HFFc6 (cell line): ENCODE results near the gene CLCN4. TPM values are rescaled to one million over a fixed set of nuclear protein-coding genes. Genes with fewer than 3 reads are reported as not detected.

ENCODE experiments used
- DNase-seq: peaks from one replicate; pipeline ENCODE4 v3.0.0-alpha.2; 2018
- H3K27ac Mint-ChIP-seq: 2 replicates; pipeline ENCODE4 v1.8.0; 2020; ENCODE audit warnings: mild to moderate bottlenecking, mixed read lengths
- H3K27me3 Mint-ChIP-seq: 2 replicates; pipeline ENCODE4 v1.8.0; 2021; ENCODE audit warnings: mild to moderate bottlenecking, moderate library complexity, mixed read lengths; ENCODE audit not compliant: insufficient read depth
- H3K36me3 Mint-ChIP-seq: 2 replicates; pipeline ENCODE4 v1.8.0; 2021; ENCODE audit warnings: low read depth, mixed read lengths
- H3K4me1 Mint-ChIP-seq: 2 replicates; pipeline ENCODE4 v1.8.0; 2020; ENCODE audit warnings: low read depth, mixed read lengths
- H3K4me3 Mint-ChIP-seq: 2 replicates; pipeline ENCODE4 v1.8.0; 2020; ENCODE audit warnings: mild to moderate bottlenecking, moderate library complexity, mixed read lengths
- H3K9me3 Mint-ChIP-seq: 2 replicates; pipeline ENCODE4 v1.8.0; 2020; ENCODE audit warnings: mild to moderate bottlenecking, mixed read lengths
- CTCF ChIP-seq: fragments of 200-600 bp; sonication (generic); IDR thresholded peaks from 2 replicates; pipeline ENCODE4 v1.5.0; 2021; ENCODE audit warnings: antibody characterized with exemption, mild to moderate bottlenecking
- total RNA-seq, 6 experiments: library from RNA; stranded (reverse); fragmentation: NEBNext Ultra II Directional; extraction: Animal tissue kit (Norgen Biotek cat#: 25700); gene quantifications; 2 replicates in 1 of 6; 3 replicates in 5 of 6; pipeline ENCODE4 v1.2.3, GENCODE V29; 2021

The CLCN4 gene
- total RNA-seq, 6 experiments from 2014 or later, result 0.14 to 0.17 TPM; not detected in 4

GRCh38 chrX:10121787-10122186 is 35.0 kb upstream of the CLCN4 start:
- H3K27ac Mint-ChIP-seq, result no peak overlapping the region

GRCh38 chrX:10124506-10125247 is 32.1 kb upstream of the CLCN4 start:
- Mint-ChIP-seq H3K4me1 (no peaks in the 10 kb centered on the region), H3K9me3 (0 out of 2 replicates have a peak, but pooled peaks cover 13% of the 10 kb centered on the region), H3K27me3 (no peaks in the 10 kb centered on the region; the same call in none of the 2 replicates), H3K36me3 (peaks cover 37% of the 10 kb centered on the region), H3K27ac (no peak overlapping the region), H3K4me3 (no peak overlapping the region)
- DNase-seq, result no peak
- no peak for TF ChIP-seq CTCF

More at GRCh38 chrX:10121787-10122186, 35.0 kb upstream of the CLCN4 start:
- Mint-ChIP-seq H3K9me3 (0 out of 2 replicates have a peak, but pooled peaks cover 16% of the 10 kb centered on the region), H3K36me3 (peaks cover 57% of the 10 kb centered on the region), H3K4me1 (no peaks in the 10 kb centered on the region), H3K4me3 (no peak overlapping the region), H3K27me3 (no peaks in the 10 kb centered on the region; the same call in none of the 2 replicates)
- no peak for TF ChIP-seq CTCF
- DNase-seq, result no peak

- no peak overlapping the region for H3K27ac Mint-ChIP-seq
- no peaks in the 10 kb centered on the region for H3K4me1 Mint-ChIP-seq
- DNase-seq, result no peak
- H3K36me3 Mint-ChIP-seq, result peaks cover 35% of the 10 kb centered on the region
- TF ChIP-seq CTCF, result no peak
- H3K4me3 Mint-ChIP-seq, result no peak overlapping the region
- 0 out of 2 replicates have a peak, but pooled peaks cover 12% of the 10 kb centered on the region for H3K9me3 Mint-ChIP-seq
- H3K27me3 Mint-ChIP-seq, result no peaks in the 10 kb centered on the region; the same call in none of the 2 replicates
Observed at GRCh38 chrX:10125248-10125615, 31.5 kb upstream of the CLCN4 start.

- no peak overlapping the region for H3K27ac Mint-ChIP-seq
- no peak for TF ChIP-seq CTCF
- H3K36me3 Mint-ChIP-seq, result peaks cover 27% of the 10 kb centered on the region
- DNase-seq, result no peak
- no peaks in the 10 kb centered on the region; the same call in 1 of the 2 replicates for H3K27me3 Mint-ChIP-seq
- no peak overlapping the region for H3K4me3 Mint-ChIP-seq
- 0 out of 2 replicates have a peak, but pooled peaks cover 7% of the 10 kb centered on the region for H3K9me3 Mint-ChIP-seq
- no peaks in the 10 kb centered on the region for H3K4me1 Mint-ChIP-seq
Observed at GRCh38 chrX:10126044-10126443, 30.7 kb upstream of the CLCN4 start.

- no peaks in the 10 kb centered on the region; the same call in 1 of the 2 replicates for H3K27me3 Mint-ChIP-seq
- no peak for TF ChIP-seq CTCF
- H3K4me3 Mint-ChIP-seq, result no peak overlapping the region
- H3K36me3 Mint-ChIP-seq, result peaks cover 23% of the 10 kb centered on the region
- no peak overlapping the region for H3K27ac Mint-ChIP-seq
- no peaks in the 10 kb centered on the region for H3K4me1 Mint-ChIP-seq
- 0 out of 2 replicates have a peak, but pooled peaks cover under 1% of the 10 kb centered on the region for H3K9me3 Mint-ChIP-seq
- DNase-seq, result no peak
Observed at GRCh38 chrX:10126834-10127233, 29.9 kb upstream of the CLCN4 start.
